ENCODE results near the gene TNRC6C.
A peak's percentile ranks its signal among the peaks of the same experiment; 100 is the strongest.

TNRC6C gene, protein sequence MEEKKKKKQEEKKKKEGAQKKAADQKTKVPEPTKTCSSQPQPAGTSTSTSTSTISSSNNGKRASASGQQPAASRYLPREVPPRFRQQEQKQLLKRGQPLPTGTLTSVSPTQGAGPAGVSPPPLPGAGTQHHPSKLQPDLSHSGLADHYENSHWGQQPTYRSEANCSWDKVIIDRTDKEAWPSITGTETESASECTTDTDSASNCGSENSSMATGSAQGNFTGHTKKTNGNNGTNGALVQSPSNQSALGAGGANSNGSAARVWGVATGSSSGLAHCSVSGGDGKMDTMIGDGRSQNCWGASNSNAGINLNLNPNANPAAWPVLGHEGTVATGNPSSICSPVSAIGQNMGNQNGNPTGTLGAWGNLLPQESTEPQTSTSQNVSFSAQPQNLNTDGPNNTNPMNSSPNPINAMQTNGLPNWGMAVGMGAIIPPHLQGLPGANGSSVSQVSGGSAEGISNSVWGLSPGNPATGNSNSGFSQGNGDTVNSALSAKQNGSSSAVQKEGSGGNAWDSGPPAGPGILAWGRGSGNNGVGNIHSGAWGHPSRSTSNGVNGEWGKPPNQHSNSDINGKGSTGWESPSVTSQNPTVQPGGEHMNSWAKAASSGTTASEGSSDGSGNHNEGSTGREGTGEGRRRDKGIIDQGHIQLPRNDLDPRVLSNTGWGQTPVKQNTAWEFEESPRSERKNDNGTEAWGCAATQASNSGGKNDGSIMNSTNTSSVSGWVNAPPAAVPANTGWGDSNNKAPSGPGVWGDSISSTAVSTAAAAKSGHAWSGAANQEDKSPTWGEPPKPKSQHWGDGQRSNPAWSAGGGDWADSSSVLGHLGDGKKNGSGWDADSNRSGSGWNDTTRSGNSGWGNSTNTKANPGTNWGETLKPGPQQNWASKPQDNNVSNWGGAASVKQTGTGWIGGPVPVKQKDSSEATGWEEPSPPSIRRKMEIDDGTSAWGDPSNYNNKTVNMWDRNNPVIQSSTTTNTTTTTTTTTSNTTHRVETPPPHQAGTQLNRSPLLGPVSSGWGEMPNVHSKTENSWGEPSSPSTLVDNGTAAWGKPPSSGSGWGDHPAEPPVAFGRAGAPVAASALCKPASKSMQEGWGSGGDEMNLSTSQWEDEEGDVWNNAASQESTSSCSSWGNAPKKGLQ (N-terminal part only)

GRCh38 chr17:77957857-77958715 lies at the start of gene TNRC6C:
TNRC6C (plus strand) TSS chr17:77958703; CDS start chr17:78004207, 45,504 bp downstream.
- peak; percentile 100 for DNase-seq (ENCODE audit: low spot score)

DNA sequence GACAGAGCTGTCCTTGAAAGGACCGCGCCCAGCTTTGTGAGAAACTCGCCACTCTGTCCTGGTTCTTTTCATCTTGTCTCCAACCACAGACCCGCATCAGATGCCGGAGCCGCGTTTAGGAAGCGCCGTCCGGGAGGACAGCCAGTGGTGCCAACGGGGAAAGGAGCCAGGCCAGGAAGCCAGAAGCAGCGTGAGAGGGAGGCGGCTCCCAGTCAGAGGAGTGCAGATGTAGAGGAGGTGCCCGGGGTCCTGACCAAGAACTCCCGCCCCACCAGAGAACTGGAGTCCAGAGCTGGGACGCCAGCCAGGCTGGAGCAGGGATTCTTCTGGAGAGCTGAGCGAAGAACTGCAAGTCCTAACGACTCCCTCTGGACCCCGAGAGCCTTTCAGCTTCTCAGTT lies 49.3 kb upstream of the TNRC6C start:
- no peak for DNase-seq (ENCODE audit: low spot score)

DNA sequence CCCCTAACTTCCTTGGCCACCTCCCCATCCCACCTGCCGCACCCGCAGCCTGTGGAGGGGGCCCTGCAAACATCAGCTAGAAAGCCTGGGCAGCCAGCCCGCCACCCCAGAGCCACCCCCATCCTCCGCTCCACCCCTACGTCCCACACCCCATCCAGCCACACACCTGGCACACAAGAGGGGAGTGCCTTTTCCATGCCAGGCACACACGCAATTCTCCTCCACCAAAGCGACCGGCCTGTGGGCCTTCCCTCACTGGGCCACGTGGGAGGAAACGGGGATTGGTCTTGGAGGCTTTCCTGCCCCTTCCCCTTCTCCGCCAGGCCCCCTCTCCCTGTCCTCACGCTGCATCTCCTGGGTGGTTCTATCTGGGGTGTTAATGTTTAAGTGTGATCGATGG lies 48.7 kb upstream of the TNRC6C start:
- DNase-seq (ENCODE audit: low spot score), result no peak

GRCh38 chr17:77914385-77915254 lies 43.9 kb upstream of the TNRC6C start:
- DNase-seq (ENCODE audit: low spot score), result no peak

DNA sequence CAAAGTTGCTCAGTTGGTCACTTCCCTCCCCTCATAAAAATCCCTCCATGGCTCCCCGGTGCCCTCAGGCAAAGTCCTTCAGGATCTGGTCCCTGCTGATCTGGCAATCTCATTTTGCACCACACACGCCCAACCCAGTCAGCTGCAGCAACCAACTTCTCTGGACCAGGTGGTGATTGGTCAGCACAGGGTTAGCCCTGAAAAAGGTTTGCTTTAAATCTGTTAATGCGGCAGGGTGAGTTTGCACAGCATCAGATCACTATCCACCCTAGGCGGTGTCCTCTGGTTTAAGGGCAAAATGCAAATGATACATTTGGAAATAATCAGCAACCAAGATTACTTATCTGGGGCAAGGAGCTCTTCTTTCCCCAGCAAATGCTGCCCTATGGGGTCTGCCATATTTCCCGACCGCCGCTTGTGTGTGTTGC lies 42.9 kb upstream of the TNRC6C start:
- DNase-seq (ENCODE audit: low spot score), result no peak

GRCh38 chr17:77916264-77916663 lies 42.2 kb upstream of the TNRC6C start:
- DNase-seq (ENCODE audit: low spot score), result no peak

- no peak for DNase-seq (ENCODE audit: low spot score)
Measured at GRCh38 chr17:77916703-77917481, 41.6 kb upstream of the TNRC6C start.

DNA sequence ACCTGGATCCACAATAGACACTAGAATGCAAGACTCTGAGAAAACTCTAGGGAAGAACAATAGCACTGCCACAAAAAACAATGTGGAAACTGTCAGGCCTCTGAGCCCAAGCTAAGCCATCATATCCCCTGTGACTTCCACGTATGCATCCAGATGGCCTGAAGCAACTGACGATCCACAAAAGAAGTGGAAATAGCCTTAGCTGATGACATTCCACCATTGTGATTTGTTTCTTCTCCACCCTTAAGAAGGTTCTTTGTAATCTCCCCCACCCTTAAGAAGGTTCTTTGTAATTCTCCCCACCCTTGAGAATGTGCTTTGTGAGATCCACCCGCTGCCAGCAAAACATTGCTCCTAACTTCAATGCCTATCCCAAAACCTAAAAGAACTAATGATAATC lies 39.2 kb upstream of the TNRC6C start:
- DNase-seq (ENCODE audit: low spot score), result no peak

DNA sequence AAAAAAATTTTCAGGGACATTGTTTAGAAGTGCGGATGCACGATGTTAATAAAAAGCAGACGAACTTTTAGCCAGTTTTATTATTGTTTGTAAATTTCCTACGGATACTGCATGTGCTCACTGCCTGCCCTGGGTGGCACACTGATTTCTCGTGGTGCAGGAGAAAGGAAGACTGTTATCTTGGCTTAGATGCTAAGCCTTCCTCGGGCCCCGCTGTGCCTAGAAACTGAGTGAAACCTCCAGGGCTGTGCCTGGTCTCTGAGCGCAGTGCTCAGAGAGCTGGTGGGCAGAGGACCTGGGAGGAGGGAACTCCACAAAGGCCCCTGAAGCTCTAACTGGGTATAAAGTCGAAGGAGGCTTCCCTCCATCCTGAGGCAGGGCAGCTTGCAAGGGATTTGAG lies 35.4 kb upstream of the TNRC6C start:
- no peak for DNase-seq (ENCODE audit: low spot score)

DNA sequence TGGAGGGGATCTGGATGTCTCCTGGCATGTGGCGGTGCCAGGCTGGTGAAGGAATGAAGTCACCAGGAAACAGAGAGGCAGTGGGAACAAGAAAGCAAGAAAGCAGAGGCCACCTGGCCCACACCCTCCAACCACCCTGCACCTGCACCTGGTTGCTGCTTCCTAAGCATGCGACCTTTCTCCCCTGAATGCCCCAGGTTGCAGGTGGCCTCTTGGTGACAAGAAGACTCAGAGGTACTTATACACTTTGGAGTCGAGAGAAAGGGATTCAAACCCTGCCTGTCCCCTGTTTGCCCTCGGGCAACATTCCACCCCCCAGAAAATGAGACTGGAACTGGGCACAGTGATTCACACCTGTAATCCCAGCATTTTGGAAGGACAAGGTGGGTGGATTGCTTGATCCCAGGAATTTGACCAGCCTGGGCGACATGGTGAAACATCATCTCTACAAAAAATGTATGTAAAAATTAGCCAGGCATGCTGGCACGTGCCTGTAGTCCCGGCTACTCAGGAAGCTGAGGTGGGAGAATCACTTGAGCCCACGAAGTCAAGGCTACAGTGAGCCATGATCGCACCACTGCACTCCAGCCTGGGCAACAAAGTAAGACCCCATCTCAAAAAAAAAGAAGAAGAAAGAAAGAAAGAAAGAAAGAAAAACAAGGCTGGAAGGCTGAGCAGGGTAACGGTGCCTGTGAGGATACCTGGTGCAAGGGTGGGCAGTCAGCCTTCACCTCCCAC lies 34.6 kb upstream of the TNRC6C start:
- DNase-seq (ENCODE audit: low spot score), result no peak

DNA sequence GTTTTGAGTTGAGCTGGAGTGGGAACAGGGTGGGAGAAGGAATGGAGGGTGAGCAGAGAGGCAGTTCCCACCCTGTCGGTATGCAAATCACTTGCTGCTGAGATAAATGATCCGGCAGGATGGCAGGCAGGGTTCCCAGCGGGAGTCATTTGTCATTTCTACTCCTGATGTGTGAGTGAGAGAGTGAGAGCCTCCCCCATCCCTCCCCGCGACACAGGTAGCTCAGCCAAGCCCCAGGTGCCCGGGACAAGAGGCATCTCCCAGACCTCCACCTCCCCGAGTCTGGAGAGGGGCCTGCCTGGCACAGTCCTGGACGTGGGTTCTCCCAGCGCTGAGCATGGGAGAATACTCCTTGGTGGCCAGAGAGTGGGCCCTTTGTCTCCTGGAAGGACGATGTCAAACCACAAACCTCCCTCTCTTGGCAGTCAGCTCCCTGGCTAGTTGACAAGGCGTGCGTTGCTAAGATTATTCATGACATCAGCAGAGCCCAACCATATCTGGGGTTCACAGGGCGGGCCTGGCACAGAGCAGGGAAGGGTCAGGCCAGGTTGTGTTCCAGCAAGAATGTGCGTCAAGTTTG lies 33.7 kb upstream of the TNRC6C start:
- no peak for DNase-seq (ENCODE audit: low spot score)

DNA sequence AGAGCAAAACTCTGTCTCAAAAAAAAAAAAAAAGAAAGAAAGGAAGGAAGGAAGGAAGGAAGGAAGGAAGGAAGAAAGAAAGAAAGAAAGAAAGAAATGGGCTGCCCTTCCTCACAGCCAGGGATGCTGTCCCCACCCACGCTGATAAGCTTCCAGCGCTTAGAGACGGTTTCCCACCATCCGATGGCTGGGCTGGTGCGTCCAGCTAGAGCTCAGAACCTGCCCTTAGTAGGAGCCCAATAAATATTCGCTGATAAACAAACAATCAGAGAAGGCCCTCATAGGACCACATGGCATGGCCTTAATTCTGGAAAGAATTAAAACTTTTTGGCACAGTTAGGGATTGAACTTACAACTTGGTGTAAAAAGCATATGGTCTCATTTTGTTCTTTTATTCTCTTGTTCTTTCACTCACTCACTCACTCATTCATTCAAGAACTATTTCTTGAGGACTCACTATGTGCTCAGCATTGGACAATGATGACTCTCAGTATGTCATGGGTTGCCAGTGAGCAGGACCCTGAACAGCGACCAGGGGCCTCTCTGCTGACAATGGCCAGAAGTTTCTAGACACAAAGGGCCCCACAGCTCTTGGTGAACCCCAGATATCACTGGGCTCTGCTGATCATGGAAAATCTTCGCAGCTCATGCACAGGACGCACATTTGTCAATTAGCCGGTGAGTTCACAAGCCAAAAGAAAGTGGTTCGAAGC lies 32.5 kb upstream of the TNRC6C start:
- no peak for DNase-seq (ENCODE audit: low spot score)

DNA sequence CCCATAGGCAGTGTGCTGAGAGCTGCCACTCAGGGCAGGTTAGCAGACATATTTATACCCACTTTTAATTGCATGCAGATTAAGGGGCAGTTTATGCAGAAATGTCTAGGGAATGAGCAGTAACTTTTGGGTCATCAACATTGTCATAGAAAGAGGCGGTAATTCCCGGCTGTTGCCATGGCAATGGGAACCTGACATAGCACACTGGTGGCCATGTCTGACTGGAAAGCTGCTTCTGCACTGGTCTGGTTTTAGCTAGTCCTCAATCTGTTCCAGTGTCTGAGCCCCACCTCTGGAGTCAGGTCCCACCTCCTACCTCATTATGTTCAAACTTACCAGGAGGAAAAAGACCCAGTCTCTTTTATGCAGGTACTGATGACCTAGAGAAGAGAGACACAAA lies 31.5 kb upstream of the TNRC6C start:
- DNase-seq (ENCODE audit: low spot score), result no peak

- DNase-seq (ENCODE audit: low spot score), result no peak
Measured at GRCh38 chr17:77927777-77928518, 30.6 kb upstream of the TNRC6C start.

DNA sequence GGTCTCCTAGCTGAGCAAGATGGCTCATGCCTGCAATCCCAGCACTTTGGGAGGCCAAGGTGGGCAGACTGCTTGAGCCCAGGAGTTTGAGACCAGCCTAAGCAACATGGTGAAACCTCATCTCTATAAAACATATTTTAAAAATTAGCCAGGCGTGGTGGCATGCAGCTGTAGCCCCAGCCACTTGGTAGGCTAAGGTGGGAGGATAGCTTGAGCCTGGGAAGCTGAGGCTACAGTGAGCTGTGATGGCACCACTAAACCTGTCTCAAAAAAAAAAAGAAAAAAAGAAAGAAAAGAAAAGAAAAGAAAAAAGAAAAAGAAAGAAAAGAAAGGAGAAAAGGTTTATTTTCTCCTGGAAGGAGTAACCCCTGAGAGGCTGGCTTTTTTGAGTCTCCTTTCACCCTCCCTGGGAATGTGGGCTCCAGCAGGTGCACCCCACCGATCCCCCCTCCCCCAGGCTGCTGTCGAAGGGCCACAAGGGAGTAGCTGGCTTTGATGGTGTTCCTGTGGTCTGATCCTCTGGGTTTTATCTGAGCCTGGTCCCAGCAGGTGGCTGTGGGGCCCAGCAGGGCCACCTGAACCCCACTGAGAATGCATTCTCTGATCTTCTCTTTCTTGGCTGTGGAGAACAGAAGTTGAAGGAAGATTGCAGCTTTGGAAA lies 29.9 kb upstream of the TNRC6C start:
- no peak for DNase-seq (ENCODE audit: low spot score)

DNA sequence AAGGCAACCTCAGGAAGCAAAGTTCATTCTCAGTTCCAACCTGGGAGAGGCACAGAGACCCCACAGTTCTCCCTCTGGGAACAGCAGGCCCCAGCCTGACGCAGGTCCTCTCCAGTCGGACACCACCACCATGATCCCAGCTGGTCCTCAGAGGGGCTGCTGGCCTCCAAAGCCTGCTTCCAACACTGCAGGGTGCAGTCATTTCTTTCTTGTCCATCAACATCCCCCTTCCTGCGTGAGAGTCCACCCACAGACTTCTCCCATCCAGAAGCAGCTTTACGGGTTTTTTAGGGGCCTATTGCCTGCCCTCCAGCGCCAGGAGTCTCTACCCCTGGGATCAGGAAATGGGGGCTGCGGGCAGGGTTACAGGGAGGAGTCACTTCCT lies 29.3 kb upstream of the TNRC6C start:
- DNase-seq (ENCODE audit: low spot score), result no peak

All from AG20443 (cell line).